GM19438 (cell line): ENCODE data around the gene PDE1A.
A peak's percentile ranks its signal among the peaks of the same experiment; 100 is the strongest.

Experiments used
- ATAC-seq: cut with Tn5 transposase; IDR thresholded peaks from one replicate; pipeline ENCODE4 v1.9.1; 2021; ENCODE audit warnings: low read depth; ENCODE audit not compliant: unreplicated experiment

Gene PDE1A

GRCh38 chr2:182224669-182225068, 202.2 kb downstream of the PDE1A start:
- no peak for ATAC-seq

- no peak for ATAC-seq
Measured at GRCh38 chr2:182220998-182221397, 205.8 kb downstream of the PDE1A start.

- ATAC-seq = no peak
Measured at GRCh38 chr2:182220335-182220734, 206.5 kb downstream of the PDE1A start.

- ATAC-seq = no peak
Measured at GRCh38 chr2:182210669-182211068, 216.2 kb downstream of the PDE1A start.

- no peak for ATAC-seq
Measured at GRCh38 chr2:182208421-182208820, 218.4 kb downstream of the PDE1A start.

- peak; percentile 81 for ATAC-seq
Measured at GRCh38 chr2:182207049-182207746, 219.6 kb downstream of the PDE1A start.

- ATAC-seq = no peak
Measured at GRCh38 chr2:182197529-182197928, 229.3 kb downstream of the PDE1A start.

- ATAC-seq = no peak
Measured at GRCh38 chr2:182193291-182193690, 233.5 kb downstream of the PDE1A start.

GRCh38 chr2:182191061-182191460, 235.8 kb downstream of the PDE1A start:
- ATAC-seq = no peak

- ATAC-seq = no peak
Measured at GRCh38 chr2:182187130-182187529, 239.7 kb downstream of the PDE1A start.

GRCh38 chr2:182186132-182186735, 240.6 kb downstream of the PDE1A start:
- no peak for ATAC-seq

GRCh38 chr2:182182436-182182835, 244.4 kb downstream of the PDE1A start:
- ATAC-seq = no peak

- no peak for ATAC-seq
Measured at GRCh38 chr2:182181381-182181780, 245.5 kb downstream of the PDE1A start.

- ATAC-seq = no peak
Measured at GRCh38 chr2:182179176-182179575, 247.7 kb downstream of the PDE1A start.

- no peak for ATAC-seq
Measured at GRCh38 chr2:182173944-182174622, 252.8 kb downstream of the PDE1A start.

- no peak for ATAC-seq
Measured at GRCh38 chr2:182170341-182170740, 256.5 kb downstream of the PDE1A start.

- ATAC-seq = no peak
Measured at GRCh38 chr2:182167882-182168281, 259.0 kb downstream of the PDE1A start.

GRCh38 chr2:182166841-182167240, 260.0 kb downstream of the PDE1A start:
- no peak for ATAC-seq

GRCh38 chr2:182166406-182166805, 260.4 kb downstream of the PDE1A start:
- no peak for ATAC-seq

- no peak for ATAC-seq
Measured at GRCh38 chr2:182165202-182165601, 261.6 kb downstream of the PDE1A start.

GRCh38 chr2:182164686-182165085, 262.1 kb downstream of the PDE1A start:
- no peak for ATAC-seq

- no peak for ATAC-seq
Measured at GRCh38 chr2:182163878-182164277, 263.0 kb downstream of the PDE1A start.
